GM21526 (cell line): ENCODE data around the gene PARP4.
"Not testable (repeated sequence)": the region's sequence is repeated elsewhere in the genome, so short reads cannot be mapped to it uniquely, and the experiment has no call there.

ENCODE experiments used
- ATAC-seq: cut with Tn5 transposase; IDR thresholded peaks from one replicate; pipeline ENCODE4 v1.9.1; 2021; ENCODE audit warnings: moderate library complexity; ENCODE audit not compliant: unreplicated experiment, low FRiP score

PARP4 gene

DNA sequence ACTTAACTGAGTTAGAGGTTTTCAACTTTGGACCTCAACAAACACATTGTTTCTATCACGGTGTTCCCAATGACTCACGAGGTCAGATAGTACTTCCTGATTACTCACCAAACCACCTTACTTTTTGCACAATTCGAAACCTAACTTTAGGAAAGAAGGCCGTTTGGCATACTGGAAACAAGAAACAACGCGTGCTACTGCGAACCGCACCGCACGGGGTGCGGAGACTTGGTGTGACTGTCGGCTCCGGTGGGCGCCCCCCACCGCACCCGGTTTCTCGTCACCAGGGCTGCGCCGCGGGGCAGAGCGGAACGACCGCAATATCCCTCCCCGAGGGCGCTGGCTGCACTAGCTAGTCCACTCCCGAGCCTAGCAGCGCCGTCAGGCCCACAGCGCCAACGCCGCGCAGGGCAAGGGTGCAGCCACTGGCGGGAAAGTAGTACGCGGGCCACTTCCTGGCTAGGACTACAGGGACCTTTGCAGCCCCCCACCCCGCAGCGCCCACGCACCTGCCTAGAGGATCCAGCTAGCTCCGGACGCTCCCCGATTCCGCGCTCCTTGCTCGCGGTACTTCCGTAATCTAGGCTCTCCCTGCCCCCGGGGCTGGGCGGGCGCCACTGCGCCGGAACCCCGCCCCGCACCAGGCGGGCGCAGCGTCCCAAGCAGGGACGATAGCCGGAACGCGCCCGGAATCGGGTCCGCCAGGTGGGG lies at the start of gene PARP4:
TSS of gene PARP4 (minus strand) at position 582 of the 711 bp plus-strand sequence. CDS start 9,002 bp downstream, outside the sequence.
- peak; percentile 63 for ATAC-seq

- ATAC-seq = not testable (repeated sequence)
Measured at GRCh38 chr13:24560579-24561187, 48.1 kb upstream of the PARP4 start.

- ATAC-seq = not testable (repeated sequence)
Measured at GRCh38 chr13:24559431-24560218, 47.0 kb upstream of the PARP4 start.

- no peak for ATAC-seq
Measured at GRCh38 chr13:24557081-24557480, 44.5 kb upstream of the PARP4 start.

DNA sequence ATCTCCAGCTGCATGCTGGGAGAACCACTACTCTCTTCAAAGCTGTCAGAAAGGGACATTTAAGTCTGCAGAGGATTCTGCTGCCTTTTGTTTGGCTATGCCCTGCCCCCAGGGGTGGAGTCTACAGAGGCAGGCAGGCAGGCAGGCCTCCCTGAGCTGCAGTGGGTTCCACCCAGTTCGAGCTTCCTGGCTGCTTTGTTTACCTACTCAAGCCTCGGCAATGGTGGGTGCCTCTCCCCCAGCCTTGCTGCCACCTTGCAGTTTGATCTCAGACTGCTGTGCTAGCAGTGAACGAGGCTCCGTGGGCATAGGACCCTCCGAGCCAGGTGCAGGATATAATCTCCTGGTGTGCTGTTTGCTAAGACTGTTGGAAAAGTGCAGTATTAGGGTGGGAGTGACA lies 41.3 kb upstream of the PARP4 start:
- not testable (repeated sequence) for ATAC-seq

- not testable (repeated sequence) for ATAC-seq
Measured at GRCh38 chr13:24541476-24542352, 29.1 kb upstream of the PARP4 start.

- ATAC-seq = no peak
Measured at GRCh38 chr13:24541127-24541475, 28.5 kb upstream of the PARP4 start.

GRCh38 chr13:24540236-24541126 lies 27.9 kb upstream of the PARP4 start:
- ATAC-seq = no peak

DNA sequence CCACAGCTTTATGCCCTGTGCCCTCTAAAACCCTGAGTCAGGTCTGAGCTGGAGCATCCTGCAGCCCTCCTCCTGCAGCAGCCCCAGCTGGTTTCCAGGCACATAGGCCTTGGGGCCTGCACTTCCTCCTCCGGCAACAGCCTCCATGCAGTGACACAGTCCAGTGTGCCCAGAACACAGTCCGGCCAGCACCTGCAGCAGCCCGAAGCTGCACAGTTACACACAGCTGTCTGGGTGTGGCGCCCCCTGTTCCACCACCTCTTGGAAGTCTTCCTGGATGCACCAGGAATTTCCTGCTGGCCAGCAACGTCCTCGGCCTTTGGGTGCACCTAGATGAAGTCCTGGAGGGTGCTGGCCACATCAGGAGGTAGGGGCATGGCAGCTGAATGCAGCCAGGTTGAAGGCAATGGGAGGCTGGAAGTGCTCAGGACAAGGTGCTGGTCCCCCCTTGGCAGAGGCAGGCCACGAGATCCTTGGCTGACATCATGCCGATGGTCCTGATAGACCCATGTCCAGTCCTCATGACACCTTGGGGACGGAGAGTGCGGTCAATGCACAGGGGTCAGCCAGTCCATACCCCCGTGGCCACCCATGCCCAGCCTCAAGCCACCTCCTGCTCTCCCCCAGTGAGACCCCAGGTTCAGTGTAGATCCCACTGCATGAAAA lies 27.1 kb upstream of the PARP4 start:
- no peak for ATAC-seq

DNA sequence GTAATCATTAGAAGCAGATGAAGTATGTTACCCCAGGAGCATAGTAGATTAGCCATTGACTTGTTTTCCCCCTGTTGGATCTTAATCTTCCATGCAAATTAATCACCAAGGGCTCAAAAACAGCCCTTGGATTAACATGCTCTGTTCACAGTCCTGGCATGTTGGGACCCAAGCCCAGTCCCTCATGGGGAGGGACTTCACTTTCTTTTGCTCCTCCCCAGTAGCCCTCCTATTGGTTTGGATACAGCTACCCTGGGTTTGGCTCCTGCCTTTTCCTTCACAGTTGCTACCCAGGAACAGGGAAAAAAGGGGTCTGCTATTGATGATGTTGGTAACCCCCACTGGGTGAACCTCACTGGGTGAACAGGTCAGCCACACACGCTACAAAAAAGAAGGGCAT lies 16.9 kb upstream of the PARP4 start:
- no peak for ATAC-seq

DNA sequence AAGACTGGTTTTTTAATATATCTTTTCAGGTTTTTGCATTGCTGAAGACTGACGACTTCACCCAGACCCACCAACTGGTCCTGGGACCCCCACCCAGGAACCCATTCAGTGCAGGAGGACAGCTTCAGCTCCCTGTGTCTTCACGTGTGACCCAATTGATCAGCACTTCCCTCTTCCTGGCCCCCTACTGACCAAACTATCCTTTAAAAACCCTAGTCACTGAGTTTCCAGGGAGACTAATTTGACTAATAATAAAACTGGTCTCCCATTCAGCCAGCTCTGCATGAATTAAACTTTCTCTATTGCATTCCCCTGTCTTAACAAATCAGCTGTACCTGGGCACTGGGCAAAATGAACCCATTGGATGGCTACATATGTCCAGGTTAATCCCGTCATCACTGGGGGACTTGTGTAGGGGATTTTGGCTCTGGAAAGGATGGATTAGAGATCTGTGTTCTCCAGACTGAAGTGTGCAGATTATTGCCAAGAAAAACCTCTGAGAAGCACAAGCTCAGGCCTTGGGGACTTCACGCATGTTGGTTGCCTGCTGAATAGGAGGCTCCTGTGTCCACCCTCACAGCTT lies 16.3 kb upstream of the PARP4 start:
- no peak for ATAC-seq

DNA sequence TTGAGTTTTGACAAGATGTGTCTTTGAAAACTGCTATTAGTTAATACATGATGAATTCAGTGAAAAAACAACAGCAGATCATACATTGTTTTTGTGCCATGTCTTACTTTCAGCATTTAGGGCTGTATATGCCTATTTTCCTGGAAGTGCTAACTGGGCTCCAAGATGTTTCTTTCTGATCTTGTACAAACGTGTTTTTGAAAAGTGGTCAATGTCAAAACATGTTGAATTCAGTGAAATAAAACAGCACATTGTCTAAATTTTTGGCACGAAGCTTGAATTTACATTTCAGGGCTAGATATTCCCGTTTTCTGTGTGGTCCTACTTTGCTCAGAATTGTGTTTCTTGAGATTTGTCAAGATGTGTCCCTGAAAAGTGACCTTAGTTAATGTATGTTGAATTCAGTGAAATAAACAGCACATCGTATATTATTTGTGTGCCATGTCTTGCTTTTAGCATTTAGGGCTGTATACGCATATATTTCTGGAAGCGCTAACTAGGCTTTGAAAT lies 14.7 kb upstream of the PARP4 start:
- no peak for ATAC-seq

DNA sequence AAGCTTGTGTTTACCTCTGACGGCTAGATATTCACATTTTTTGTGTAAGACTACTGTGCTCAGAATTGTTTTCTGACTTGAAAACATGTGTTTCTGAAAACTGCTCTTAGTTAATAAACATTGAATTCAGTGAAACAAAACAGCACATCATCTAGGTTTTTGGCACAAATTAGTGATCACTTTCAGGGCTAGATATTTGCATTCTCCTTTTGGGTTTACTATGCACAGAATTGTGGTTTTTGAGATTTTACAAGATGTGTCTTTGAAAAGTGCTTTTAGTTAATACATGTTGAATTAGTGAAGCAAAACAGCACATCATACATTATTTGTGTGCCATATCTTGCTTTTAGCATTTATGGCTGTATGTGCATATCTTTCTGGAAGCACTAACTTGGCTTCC lies 8.2 kb upstream of the PARP4 start:
- ATAC-seq = no peak

GRCh38 chr13:24516919-24517318 lies 4.3 kb upstream of the PARP4 start:
- no peak for ATAC-seq

DNA sequence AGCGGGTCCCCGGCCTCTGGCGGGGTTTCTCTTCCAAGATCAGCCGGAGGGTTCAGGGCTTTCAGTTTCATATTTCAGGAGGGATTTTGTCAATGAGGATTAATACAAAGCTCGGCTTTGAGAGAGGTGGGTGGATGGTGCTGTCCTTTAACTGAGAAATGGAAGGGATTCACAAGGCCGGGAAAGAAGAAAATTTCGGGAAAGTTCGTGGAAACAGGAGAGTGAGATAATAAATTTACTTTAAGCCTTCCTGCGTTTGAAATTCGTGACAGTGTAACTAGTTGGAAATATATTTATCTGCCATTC lies 283 bp upstream of the PARP4 start:
- ATAC-seq = no peak

- ATAC-seq = peak; percentile 0
Measured at GRCh38 chr13:24511816-24512196, 772 bp downstream of the PARP4 start.

DNA sequence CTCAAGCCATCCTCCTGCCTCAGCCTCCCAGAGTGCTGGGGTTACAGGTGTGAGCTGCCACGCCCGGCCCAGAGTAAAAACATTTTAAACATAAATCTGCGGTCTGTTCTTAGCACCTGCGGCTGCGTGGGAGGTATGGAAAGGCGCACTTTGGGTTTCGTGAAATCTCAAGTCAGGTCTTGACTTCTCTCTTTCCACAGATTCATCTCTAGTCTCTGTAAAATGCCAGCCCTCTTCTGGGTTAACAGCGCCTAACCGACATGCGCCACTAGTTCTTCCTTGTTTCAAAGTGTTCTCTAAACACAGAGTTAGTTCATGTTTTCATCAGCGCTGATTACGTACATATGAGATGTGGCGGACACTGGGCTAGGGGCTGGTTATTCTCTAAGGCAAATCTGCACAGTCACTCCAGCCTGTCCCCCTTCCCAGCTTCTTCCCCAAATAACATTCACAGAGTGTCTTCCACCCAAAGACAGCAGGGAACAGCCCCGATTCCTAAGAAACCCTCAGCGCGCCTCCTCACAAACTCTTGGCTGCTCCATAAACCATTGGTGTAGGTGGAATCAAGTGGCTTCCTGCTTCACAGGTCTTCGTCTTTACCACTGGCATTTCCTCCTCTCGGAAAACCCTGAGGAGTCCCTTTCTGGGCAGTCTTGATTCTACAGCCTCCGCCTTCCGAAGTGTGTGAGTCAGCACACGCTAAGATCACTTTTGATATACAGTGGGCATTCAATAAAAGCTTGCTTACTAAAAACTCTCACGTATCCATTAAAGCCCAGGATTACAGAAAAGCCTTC lies 1.4 kb downstream of the PARP4 start:
- ATAC-seq = peak; percentile 46
